Body of pancreas (tissue), 4 donors: ENCODE data around the gene FREM1.

Source experiments
- CTCF ChIP-seq, 7 experiments: fragments of 450-650 bp in 4 of 7; fragments of 200-600 bp in 3 of 7; sonication (generic) in 3 of 7; IDR thresholded peaks; one replicate each; pipeline ENCODE4 v1.5.1; 2016 to 2019; ENCODE audit warnings: antibody characterized with exemption in 7 of 7
- POLR2A ChIP-seq, 3 donors: fragments of 450-650 bp; IDR thresholded peaks; one replicate each; pipeline ENCODE4 v1.6.1; 2016; ENCODE audit warnings: antibody characterized with exemption in 3 of 3, mild to moderate bottlenecking in 2 of 3

GRCh38 chr9:14766299-14766698, 143.9 kb downstream of the FREM1 start:
- TF ChIP-seq CTCF (IDR thresholded peaks at IDR 0.05) (no peak), POLR2A (IDR thresholded peaks at IDR 0.05) (no peak)
